Myocyte (in vitro differentiated cells): ENCODE results near the gene STUB1. TPM values are rescaled to one million over a fixed set of nuclear protein-coding genes. Genes with fewer than 3 reads are reported as not detected.

Experiments used
- DNase-seq: peaks from one replicate; pipeline ENCODE4 v3.0.0-alpha.2; 2012; ENCODE audit warnings: low read depth
- total RNA-seq: library from RNA; depleted of rRNA; stranded (reverse); fragments of >200 nt; gene quantifications from 2 replicates; pipeline ENCODE4 v1.2.3, GENCODE V29; 2014

The STUB1 gene
- total RNA-seq, 1 donor from 2014 or later = 239 TPM

- no peak for DNase-seq
Measured at GRCh38 chr16:662597-662996, 17.6 kb upstream of the STUB1 start.

- DNase-seq = no peak
Measured at GRCh38 chr16:666572-666971, 13.6 kb upstream of the STUB1 start.

- no peak for DNase-seq
Measured at GRCh38 chr16:667113-667779, 13.0 kb upstream of the STUB1 start.

- DNase-seq = peak; percentile 89
Measured at GRCh38 chr16:667780-668518, 12.3 kb upstream of the STUB1 start, which contains the start of gene RHOT2. Gene RHOT2, plus strand, starts transcription at chr16:668132. Its CDS starts 68 bp downstream, at chr16:668200.

GRCh38 chr16:668519-669171 is 11.6 kb upstream of the STUB1 start:
- DNase-seq = no peak

GRCh38 chr16:669666-670065 is 10.5 kb upstream of the STUB1 start:
- DNase-seq = no peak

GRCh38 chr16:670485-671352 is 9.5 kb upstream of the STUB1 start:
- no peak for DNase-seq

GRCh38 chr16:671353-672131 is 8.7 kb upstream of the STUB1 start:
- DNase-seq = no peak

- DNase-seq = no peak
Measured at GRCh38 chr16:672371-672770, 7.8 kb upstream of the STUB1 start.

GRCh38 chr16:672851-673250 is 7.4 kb upstream of the STUB1 start:
- no peak for DNase-seq

- DNase-seq = no peak
Measured at GRCh38 chr16:673399-673991, 6.7 kb upstream of the STUB1 start.

- DNase-seq = no peak
Measured at GRCh38 chr16:674214-674881, 5.9 kb upstream of the STUB1 start.

GRCh38 chr16:674968-675883 is 5.0 kb upstream of the STUB1 start, which contains the start of gene RHBDL1:
Gene RHBDL1, plus strand, starts transcription at chr16:675671. Its CDS starts 120 bp downstream, at chr16:675791.
- DNase-seq = peak; percentile 10

- no peak for DNase-seq
Measured at GRCh38 chr16:675884-676564, 4.2 kb upstream of the STUB1 start.

GRCh38 chr16:676565-676902 is 3.7 kb upstream of the STUB1 start:
- no peak for DNase-seq

- no peak for DNase-seq
Measured at GRCh38 chr16:676913-677312, 3.3 kb upstream of the STUB1 start.

GRCh38 chr16:677316-678190 is 2.7 kb upstream of the STUB1 start:
- no peak for DNase-seq
